Kidney glomerular epithelial cell (primary cell): Measurements from ENCODE around the gene ZNF423.
A peak's percentile ranks its signal among the peaks of the same experiment; 100 is the strongest.

ENCODE experiments used
- DNase-seq: peaks from one replicate; lab custom pipeline; 2025; lab: John Stamatoyannopoulos, UW

ZNF423 gene

DNA sequence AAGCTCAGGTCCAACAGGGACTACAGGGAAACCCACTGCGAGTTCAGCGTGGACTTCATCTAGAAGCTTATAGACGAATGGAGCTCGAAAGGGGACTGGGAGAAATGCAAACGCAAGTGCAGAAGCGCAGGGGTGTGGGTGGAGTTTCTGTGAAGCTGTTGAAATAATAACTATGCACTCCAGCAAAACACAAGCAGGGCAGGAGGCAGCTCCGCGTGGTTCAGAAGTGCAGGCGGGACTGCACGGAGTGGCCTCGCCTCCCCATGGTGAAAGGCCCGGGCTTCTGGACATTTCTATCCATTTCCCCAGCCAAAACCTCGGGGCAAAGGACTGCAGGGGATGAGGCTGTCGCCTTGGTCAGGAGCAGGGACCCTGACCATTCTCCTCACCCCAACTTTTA is 74.5 kb downstream of the ZNF423 start:
- no peak for DNase-seq

GRCh38 chr16:49780433-49780832 is 75.5 kb downstream of the ZNF423 start:
- no peak for DNase-seq

GRCh38 chr16:49779979-49780378 is 75.9 kb downstream of the ZNF423 start:
- no peak for DNase-seq

DNA sequence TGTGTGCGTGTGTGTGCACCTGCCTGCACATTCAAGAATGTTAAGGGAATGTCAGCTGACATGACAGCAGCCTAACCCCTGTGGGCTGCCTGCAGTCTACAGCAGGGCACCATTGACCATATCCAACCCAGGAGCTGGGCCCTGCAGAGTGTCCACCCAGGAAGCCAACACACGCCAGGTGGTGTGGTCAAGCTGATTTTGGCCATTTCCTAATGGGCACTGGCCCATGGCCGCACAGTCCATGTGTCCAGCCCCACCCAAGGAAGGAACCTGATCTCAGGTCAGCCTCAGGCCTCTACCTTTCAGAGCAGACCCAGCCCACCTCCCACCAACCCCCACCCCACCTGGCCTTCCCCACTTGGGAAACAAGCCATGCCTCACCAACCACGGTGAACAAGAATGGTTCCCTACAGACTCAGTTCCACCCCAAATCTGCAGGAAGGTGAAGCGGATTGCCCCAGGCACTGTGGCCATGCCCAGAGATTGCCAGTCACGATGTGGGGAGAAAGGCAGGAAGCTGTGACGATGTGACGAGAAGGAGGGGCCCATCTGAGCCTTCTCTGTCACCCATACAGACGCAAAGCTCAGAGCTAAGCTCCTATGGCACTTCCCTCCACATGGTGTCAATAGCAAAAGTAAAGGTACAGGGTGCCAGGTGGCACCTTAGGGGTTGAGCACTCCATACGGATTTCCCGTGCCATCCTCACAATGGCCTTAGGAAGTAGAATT is 77.5 kb downstream of the ZNF423 start:
- no peak for DNase-seq

DNA sequence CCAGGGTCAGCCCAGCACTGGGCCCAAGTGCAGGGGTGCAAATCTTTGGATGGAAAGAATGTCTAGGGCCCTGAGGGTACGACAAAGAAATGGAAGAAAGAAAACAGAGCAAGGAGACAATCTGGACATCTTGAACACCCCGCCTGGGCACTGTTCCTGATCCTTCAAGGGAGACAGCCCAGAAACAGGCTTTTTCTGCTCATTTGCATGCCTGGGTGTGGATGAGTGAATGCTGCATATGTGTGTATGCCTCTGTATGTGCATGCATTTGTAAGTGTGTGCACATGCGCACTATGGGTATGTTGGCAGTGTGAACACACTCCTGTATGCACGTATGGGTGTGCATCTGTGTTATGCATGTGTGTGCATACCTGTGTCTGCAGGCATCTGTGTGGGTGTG is 79.2 kb downstream of the ZNF423 start:
- no peak for DNase-seq

GRCh38 chr16:49776085-49776595 is 79.8 kb downstream of the ZNF423 start:
- DNase-seq: no peak

- no peak for DNase-seq
Measured at GRCh38 chr16:49775581-49775980, 80.3 kb downstream of the ZNF423 start.

DNA sequence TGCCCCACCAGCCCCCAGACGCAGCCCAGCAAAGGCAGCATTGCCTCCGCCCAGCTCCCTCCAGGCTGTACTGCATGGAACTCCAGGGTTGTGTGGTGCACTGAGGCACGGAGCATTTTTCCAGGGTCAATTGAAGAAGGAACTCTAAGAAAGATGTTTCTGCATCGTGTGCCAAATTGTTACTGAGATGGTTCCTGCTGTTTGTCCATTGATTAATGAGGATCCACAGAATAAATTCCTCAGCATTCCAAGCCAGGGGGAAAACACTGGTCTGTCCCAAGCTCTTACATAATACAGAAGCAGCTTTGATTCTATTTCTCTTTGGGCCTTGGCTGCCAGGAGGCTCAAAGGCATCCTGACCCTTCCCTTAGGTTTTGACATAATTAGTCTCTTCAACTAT is 80.9 kb downstream of the ZNF423 start:
- no peak for DNase-seq

DNA sequence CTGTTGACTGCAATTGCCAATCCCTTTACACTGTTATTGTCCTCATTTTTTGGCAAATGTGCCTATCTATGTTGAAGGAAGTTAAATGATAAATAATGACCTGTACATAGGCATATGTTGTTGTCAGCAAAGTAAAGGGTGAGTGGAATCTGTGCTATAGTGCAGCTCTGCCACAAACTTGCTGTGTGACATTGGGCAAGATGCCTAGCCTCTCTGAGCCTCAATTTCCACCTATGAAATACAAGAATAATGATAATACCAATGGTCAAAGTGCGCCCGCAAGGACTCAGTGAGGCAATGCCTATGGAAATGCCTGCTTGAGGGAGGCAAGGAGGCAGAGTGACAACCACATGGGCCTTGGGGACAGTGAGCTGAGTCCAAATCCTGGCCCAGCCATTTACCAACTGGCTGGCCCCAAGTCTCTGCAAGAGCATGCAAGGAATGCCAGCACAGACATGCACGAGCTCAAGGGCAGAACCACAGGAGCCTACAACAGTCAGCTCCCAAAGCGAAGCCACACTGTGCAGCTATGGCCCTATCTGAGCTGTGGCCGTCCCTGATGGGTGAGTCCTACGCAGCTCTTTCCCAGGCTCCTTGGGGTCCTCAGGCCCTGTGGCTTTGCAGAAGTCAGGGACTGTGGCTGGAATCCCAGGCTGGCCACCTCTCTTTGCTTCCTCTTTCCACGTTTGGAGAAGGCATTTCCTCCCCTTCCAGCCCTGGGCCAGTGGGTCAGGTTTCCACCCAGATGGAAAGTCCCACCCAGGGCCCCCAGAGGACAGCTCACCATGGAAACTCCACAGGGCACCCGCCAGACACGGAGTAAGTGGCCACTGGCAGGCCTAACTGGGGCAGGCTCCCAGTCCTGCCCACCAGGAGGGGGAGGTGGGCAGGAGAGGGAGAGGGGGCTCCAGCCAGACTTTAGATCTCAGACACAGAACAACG is 82.1 kb downstream of the ZNF423 start:
- no peak for DNase-seq

- no peak for DNase-seq
Measured at GRCh38 chr16:49767998-49768397, 87.9 kb downstream of the ZNF423 start.

GRCh38 chr16:49767414-49767813 is 88.5 kb downstream of the ZNF423 start:
- no peak for DNase-seq

- no peak for DNase-seq
Measured at GRCh38 chr16:49766225-49766624, 89.7 kb downstream of the ZNF423 start.

- DNase-seq: no peak
Measured at GRCh38 chr16:49763826-49764225, 92.1 kb downstream of the ZNF423 start.

DNA sequence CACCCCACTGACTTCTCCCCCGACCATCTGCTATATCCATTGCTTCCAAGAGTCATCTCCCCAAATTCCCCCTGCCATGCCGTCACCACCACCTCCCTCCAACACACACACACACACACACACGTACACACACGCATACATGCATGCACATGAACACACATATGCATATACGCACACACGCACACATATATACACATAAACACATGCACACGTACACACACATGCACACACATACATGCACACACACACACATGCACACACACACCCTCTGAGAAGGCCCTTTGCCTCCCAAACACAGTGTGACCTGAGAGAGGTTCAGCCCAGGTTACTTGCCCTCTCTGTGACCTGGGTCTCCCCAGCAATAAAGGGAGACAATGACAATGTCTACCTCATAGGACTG is 95.1 kb downstream of the ZNF423 start:
- DNase-seq: no peak

- no peak for DNase-seq
Measured at GRCh38 chr16:49757559-49758069, 98.3 kb downstream of the ZNF423 start.

GRCh38 chr16:49756775-49757558 is 98.9 kb downstream of the ZNF423 start:
- peak; percentile 66 for DNase-seq

GRCh38 chr16:49755716-49756505 is 100.0 kb downstream of the ZNF423 start:
- DNase-seq: no peak

DNA sequence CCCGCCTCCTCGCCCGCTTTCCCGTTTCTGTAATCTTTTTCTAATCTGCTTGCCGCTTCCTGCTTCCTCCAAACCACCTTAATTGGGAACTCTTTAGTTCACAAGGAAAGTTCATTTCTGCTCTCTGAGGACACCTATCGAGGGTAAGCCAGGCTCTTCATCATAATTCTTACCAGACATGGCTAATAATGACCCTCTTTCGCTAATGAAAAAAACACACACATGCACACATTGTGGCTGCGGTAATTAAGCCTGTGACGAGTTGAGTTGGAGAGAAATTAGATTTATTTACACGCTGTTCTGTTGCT is 100.6 kb downstream of the ZNF423 start:
- DNase-seq: peak; percentile 43

GRCh38 chr16:49754495-49755312 is 101.2 kb downstream of the ZNF423 start:
- DNase-seq: peak; percentile 45

GRCh38 chr16:49750341-49751000 is 105.4 kb downstream of the ZNF423 start:
- DNase-seq: no peak
